VCaP (cell line): ENCODE data around the gene MFSD11.
"Not testable (repeated sequence)": the region's sequence is repeated elsewhere in the genome, so short reads cannot be mapped to it uniquely, and the experiment has no call there.

Experiments
- H3K27ac ChIP-seq: fragments of 450-650 bp; 2 replicates; pipeline ENCODE4 v1.5.1; 2017
- CTCF ChIP-seq: fragments of 450-650 bp; conservative IDR thresholded peaks from 2 replicates; pipeline ENCODE4 v1.5.1; 2017; ENCODE audit warnings: mild to moderate bottlenecking, moderate library complexity

The MFSD11 gene

GRCh38 chr17:76781056-76781982, 43.4 kb downstream of the MFSD11 start:
- no peak overlapping the region for H3K27ac ChIP-seq
- TF ChIP-seq CTCF = no peak

GRCh38 chr17:76783146-76783545, 45.2 kb downstream of the MFSD11 start:
- TF ChIP-seq CTCF = no peak
- no peak overlapping the region for H3K27ac ChIP-seq

GRCh38 chr17:76784926-76785325, 47.0 kb downstream of the MFSD11 start:
- no peak for TF ChIP-seq CTCF
- no peak overlapping the region for H3K27ac ChIP-seq

GRCh38 chr17:76787866-76788265, 49.9 kb downstream of the MFSD11 start:
- H3K27ac ChIP-seq = not testable (repeated sequence)

GRCh38 chr17:76789235-76789788, 51.4 kb downstream of the MFSD11 start:
- no peak for TF ChIP-seq CTCF
- H3K27ac ChIP-seq = no peak overlapping the region

GRCh38 chr17:76791053-76791980, 53.4 kb downstream of the MFSD11 start:
- H3K27ac ChIP-seq = no peak overlapping the region
- no peak for TF ChIP-seq CTCF

- no peak overlapping the region for H3K27ac ChIP-seq
- no peak for TF ChIP-seq CTCF
Observed at GRCh38 chr17:76792348-76792747, 54.4 kb downstream of the MFSD11 start.
